OCI-LY7 (cell line): ENCODE results near the gene LRIG3. TPM values are rescaled to one million over a fixed set of nuclear protein-coding genes. Genes with fewer than 3 reads are reported as not detected.

Experiments used
- Bru-seq: library from RNA; stranded (reverse); fragments of 400-500 nt; gene quantifications from one replicate; lab custom pipeline; 2021; lab: Mats Ljungman, UMichigan
- BruChase-seq, 2 experiments: library from RNA; stranded (reverse); fragments of 400-500 nt; gene quantifications; one replicate each; lab custom pipeline; 2021; lab: Mats Ljungman, UMichigan
- BruUV-seq: library from RNA; stranded (reverse); fragments of 400-500 nt; replicated peaks from 2 replicates; lab custom pipeline; 2021; lab: Mats Ljungman, UMichigan
- CTCF ChIA-PET: fragments of 300-600 bp; sonication (Branson Sonifier 250); formaldehyde crosslinking; loops from one replicate; lab custom pipeline; 2022; ENCODE audit warnings: antibody characterized with exemption; ENCODE audit not compliant: unreplicated experiment; lab: Charles Lee
- POLR2A ChIA-PET: fragments of 300-600 bp; sonication (Branson Sonifier 250); formaldehyde crosslinking; loops from one replicate; lab custom pipeline; 2022; ENCODE audit warnings: antibody characterized with exemption; lab: Charles Lee
- DNase-seq: peaks from one replicate; pipeline ENCODE4 v3.0.0-alpha.2; 2015; ENCODE audit warnings: low spot score
- H2AFZ ChIP-seq: fragments of 200-600 bp; sonication (generic), shearing (Covaris generic); 2 replicates; pipeline ENCODE4 v1.6.1; 2014; ENCODE audit warnings: mild to moderate bottlenecking, antibody characterized with exemption, low read length, moderate library complexity
- H3K27ac ChIP-seq: fragments of 200-600 bp; sonication (generic); 2 replicates; pipeline ENCODE4 v1.5.1; 2014; ENCODE audit warnings: mixed run types, low read depth, mild to moderate bottlenecking, moderate library complexity, low read length, inconsistent platforms; ENCODE audit not compliant: poor library complexity, severe bottlenecking
- H3K36me3 ChIP-seq: fragments of 200-600 bp; sonication (generic); 2 replicates; pipeline ENCODE4 v1.6.1; 2014; ENCODE audit warnings: mild to moderate bottlenecking, antibody characterized with exemption, low read length, moderate library complexity, mixed read lengths; ENCODE audit not compliant: insufficient read depth
- H3K4me1 ChIP-seq: fragments of 200-600 bp; sonication (generic); 2 replicates; pipeline ENCODE4 v1.5.1; 2014; ENCODE audit warnings: mild to moderate bottlenecking, low read length; ENCODE audit not compliant: insufficient read depth, poor library complexity, severe bottlenecking
- H3K4me2 ChIP-seq: fragments of 200-600 bp; sonication (generic); 2 replicates; pipeline ENCODE4 v1.6.1; 2014; ENCODE audit warnings: mild to moderate bottlenecking, low read length
- H3K4me3 ChIP-seq: fragments of 200-600 bp; sonication (generic); 2 replicates; pipeline ENCODE4 v1.5.1; 2014; ENCODE audit warnings: mild to moderate bottlenecking, low read depth, low read length; ENCODE audit not compliant: poor library complexity, severe bottlenecking
- H3K79me2 ChIP-seq: fragments of 200-600 bp; sonication (generic); 2 replicates; pipeline ENCODE4 v1.6.1; 2016; ENCODE audit warnings: low read depth, mild to moderate bottlenecking, low read length, moderate library complexity, mixed read lengths; ENCODE audit not compliant: insufficient read depth
- H3K9me2 ChIP-seq: fragments of 200-600 bp; sonication (generic); 2 replicates; pipeline ENCODE4 v1.6.1; 2016; ENCODE audit warnings: mild to moderate bottlenecking, low read length, mixed read lengths; ENCODE audit not compliant: insufficient read depth
- H3K9me3 ChIP-seq: fragments of 200-600 bp; sonication (generic); 2 replicates; pipeline ENCODE4 v1.6.1; 2014; ENCODE audit warnings: mild to moderate bottlenecking, mixed run types, low read length, mixed read lengths
- H4K20me1 ChIP-seq: fragments of 200-600 bp; sonication (generic); 2 replicates; pipeline ENCODE4 v1.6.1; 2014; ENCODE audit warnings: mild to moderate bottlenecking, antibody characterized with exemption, low read length, moderate library complexity, mixed read lengths; ENCODE audit not compliant: insufficient read depth
- CTCF ChIP-seq: fragments of 200-600 bp; sonication (generic); conservative IDR thresholded peaks from 2 replicates; pipeline ENCODE4 v1.5.1; 2014; ENCODE audit warnings: mild to moderate bottlenecking, antibody characterized with exemption, low read length, moderate library complexity, mixed read lengths
- EZH2phosphoT487 ChIP-seq: fragments of 200-600 bp; sonication (generic); IDR thresholded peaks from 2 replicates; pipeline ENCODE4 v1.6.1; 2018; ENCODE audit warnings: low read depth, borderline replicate concordance, mild to moderate bottlenecking, mixed run types, antibody characterized with exemption, low read length, moderate library complexity, mixed read lengths
- intact Hi-C: fragments of 100-400 bp; cut with micrococcal nuclease; formaldehyde crosslinking; loops from one replicate; pipeline ENCODE4 v1.10.0; 2022; ENCODE audit not compliant: unreplicated experiment
- long read RNA-seq: library from polyadenylated mRNA; stranded (forward); transcript quantifications from one replicate; pipeline ENCODE4 v2.0.0, GENCODE V29; 2022
- total RNA-seq, 2 experiments: library from RNA; depleted of rRNA in 1 of 2; stranded (reverse); fragments of >200 nt in 1 of 2; shearing (Covaris generic) in 1 of 2; gene quantifications; 2 replicates each; pipeline ENCODE4 v1.2.3, GENCODE V29; 2014 to 2022

The LRIG3 gene
- total RNA-seq (2014; rRNA removed; shearing (Covaris generic)): not detected in 2 replicates
- total RNA-seq (2022): not detected in 2 replicates
- percentile 7 among the genes with signal in this experiment for Bru-seq, nascent RNA
- BruChase-seq, experiment 1, labeled RNA remaining after a 6-hour chase: percentile 3 among the genes with signal in this experiment
- BruChase-seq, experiment 2, labeled RNA remaining after a 2-hour chase: percentile 5 among the genes with signal in this experiment
- long read RNA-seq: 0 reads

- no peaks in the 10 kb centered on the region for H3K36me3 ChIP-seq
- DNase-seq: no peak
- ChIA-PET CTCF (no interaction called here), POLR2A (interaction anchor here (0.5 to 0.6 kb wide), 2 partner anchors 84 to 331 kb away, joined by 3 to 4 read pairs; no protein-coding TSS in a partner anchor)
- H3K27ac ChIP-seq: no peak within 1 kb of the TSS
- H3K9me2 ChIP-seq: no peaks in the 10 kb centered on the region
- TF ChIP-seq EZH2phosphoT487: no peak
- no peak for TF ChIP-seq CTCF
- H4K20me1 ChIP-seq: no peaks in the 10 kb centered on the region
- BruUV-seq: no TSS peak
- H3K9me3 ChIP-seq: no peaks in the 10 kb centered on the region
- no peaks in the 10 kb centered on the region for H3K4me1 ChIP-seq
- intact Hi-C loops: no loop called here
- no peak within 1 kb of the TSS for H3K4me3 ChIP-seq
- no peak within 1 kb of the TSS for H2AFZ ChIP-seq
- no peak within 1 kb of the TSS for H3K4me2 ChIP-seq
- no peaks in the 10 kb centered on the region for H3K79me2 ChIP-seq
Observed at GRCh38 chr12:58920102-58920960, at the start of gene LRIG3. TSS of gene LRIG3 (minus strand) at chr12:58920504. CDS start at chr12:58920235, 269 bp downstream.

GRCh38 chr12:58969237-58969636, 48.9 kb upstream of the LRIG3 start:
- Histone ChIP-seq H3K27ac (no peak overlapping the region), H3K9me2 (no peaks in the 10 kb centered on the region), H3K4me1 (no peaks in the 10 kb centered on the region), H3K9me3 (no peaks in the 10 kb centered on the region), H2AFZ (no peak overlapping the region), H3K4me3 (no peak overlapping the region), H3K79me2 (no peaks in the 10 kb centered on the region), H3K36me3 (no peaks in the 10 kb centered on the region), H4K20me1 (no peaks in the 10 kb centered on the region), H3K4me2 (no peak overlapping the region)
- intact Hi-C loops: no loop called here
- TF ChIP-seq EZH2phosphoT487 (no peak), CTCF (no peak)
- DNase-seq: no peak
- ChIA-PET CTCF (no interaction called here), POLR2A (interaction anchor here (0.5 to 0.6 kb wide), 2 partner anchors 216 to 774 kb away, joined by 3 to 5 read pairs; no protein-coding TSS in a partner anchor)
- BruUV-seq: no TSS peak
